Fibroblast of peridontal ligament (primary cell): Measurements from ENCODE around the gene ADAT3.
A peak's percentile ranks its signal among the peaks of the same experiment; 100 is the strongest.

Experiments used
- DNase-seq: peaks from one replicate; pipeline ENCODE4 v3.0.0-alpha.2; 2010; ENCODE audit errors: extremely low read depth

ADAT3 gene

DNA sequence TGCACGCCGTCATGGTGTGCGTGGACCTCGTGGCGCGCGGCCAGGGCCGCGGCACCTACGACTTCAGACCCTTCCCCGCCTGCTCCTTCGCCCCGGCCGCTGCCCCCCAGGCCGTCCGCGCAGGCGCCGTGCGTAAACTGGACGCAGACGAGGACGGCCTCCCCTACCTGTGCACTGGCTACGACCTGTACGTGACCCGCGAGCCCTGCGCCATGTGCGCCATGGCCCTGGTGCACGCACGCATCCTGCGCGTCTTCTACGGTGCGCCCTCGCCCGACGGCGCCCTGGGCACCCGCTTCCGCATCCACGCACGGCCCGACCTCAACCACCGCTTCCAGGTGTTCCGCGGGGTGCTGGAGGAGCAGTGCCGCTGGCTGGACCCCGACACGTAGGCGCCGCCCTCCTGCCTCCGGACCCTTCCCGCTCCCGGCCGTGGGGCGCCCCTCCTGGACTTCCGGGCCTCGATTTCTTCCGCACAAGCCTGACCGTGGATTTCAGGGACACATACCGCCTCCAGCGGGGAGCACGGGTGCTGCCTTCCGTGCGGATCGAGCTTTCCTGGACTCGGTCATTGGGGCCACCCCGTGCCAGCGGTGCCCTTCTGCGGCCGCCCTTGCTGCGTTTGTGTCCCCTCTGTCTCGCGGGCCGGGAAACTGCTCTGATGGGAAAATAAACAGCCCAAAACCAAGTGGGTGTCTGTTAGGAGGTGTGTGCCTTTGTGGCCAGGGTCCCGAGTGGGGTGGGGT, 7.7 kb downstream of the ADAT3 start:
- DNase-seq: no peak

DNA sequence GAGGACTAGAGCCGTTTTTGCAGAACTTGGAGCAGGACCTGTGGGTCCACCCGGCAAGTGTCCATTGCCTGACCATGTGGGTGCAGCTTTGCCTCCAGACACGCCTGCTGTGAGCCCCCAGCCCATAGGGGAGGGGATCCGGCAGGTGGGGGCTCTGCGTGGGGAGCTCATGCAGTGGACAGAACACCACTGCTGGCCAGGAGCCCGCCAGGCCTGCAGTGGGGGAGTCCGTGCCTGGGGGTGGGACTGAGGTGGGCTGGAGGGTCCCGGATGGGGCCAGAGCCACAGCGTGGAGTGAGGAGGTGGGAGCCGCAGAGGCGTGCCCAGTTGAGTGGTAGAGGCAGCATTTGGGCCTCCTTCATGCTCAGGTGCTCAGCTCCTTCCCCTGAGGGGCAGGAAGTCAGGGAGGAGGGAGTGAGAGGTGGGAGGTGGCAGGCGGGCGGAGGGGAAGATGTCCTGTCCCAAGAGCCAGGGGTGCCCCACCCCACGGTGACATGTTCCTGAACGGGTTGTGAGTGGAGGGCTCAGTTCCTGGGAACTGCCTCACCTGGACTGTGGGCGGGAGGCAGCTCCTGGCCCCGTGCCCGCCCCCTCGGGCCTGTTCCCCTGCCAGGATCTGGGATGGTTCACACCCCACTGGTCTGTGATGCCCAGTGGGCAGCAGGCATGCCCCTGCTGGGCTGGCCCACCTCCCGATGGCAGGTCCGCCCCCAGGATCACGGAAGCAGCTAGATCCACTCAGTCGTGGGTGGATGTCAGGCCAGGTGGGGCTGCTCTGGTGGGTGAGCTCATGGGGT, 8.8 kb downstream of the ADAT3 start:
- DNase-seq: no peak

- no peak for DNase-seq
These were observed 9.7 kb downstream of the ADAT3 start for GRCh38 chr19:1914826-1915341.

DNA sequence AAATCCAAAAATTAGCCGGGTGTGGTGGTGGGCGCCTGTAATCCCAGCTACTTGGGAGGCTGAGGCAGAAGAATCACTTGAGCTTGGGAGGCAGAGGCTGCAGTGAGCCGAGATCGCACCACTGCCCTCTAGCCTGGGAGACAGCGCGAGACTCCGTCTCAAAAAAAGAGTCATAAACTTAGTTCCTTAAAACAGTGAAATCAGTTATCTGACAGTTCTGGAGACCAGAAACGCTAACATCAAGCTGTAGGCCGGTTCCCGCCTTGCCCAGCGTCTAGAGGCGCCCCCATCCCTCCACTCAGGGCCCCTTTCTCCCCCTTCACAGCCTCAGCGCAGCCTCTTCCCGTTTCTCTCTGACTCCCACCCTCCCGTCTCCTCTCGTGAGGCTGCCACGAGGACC, 11.9 kb downstream of the ADAT3 start:
- no peak for DNase-seq

DNA sequence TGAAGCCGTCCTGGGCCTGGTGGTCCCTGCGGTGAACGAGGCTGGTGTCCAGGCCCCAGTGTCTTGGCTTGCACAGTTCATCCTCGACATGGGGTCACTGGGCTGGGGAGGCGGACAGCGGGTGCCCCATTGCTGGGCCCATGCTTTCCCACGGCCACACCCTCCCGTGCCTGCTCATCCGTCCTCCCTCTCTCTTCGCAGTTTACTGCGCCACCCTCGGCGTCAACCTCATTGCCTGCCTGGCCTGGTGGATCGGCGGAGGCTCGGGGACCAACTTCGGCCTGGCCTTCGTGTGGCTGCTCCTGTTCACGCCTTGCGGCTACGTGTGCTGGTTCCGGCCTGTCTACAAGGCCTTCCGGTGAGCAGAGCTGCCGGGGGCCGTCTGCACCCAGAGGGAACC, 12.7 kb downstream of the ADAT3 start:
- DNase-seq: no peak

- no peak for DNase-seq
These were observed 13.8 kb downstream of the ADAT3 start for GRCh38 chr19:1918975-1919374.

DNA sequence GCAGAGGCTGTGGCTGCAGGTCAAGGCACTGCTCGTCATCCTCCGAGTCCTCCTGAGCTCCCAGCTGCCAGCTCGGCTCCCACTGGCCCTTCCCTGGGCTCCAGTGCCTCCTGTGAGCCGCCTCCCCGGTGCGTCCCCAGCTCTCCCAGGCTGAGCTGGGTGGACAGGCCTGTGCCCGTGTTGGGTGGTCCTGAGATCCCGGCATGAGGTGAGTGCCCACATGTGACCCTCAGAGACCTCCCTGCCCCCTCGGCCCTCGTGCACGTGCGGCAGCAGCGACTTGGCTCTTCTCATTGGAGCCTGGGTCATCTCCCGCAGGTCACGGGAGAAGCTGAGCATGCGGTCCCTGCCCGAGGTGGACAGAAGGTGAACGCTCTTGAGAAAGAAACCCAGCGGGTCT, 15.4 kb downstream of the ADAT3 start:
- DNase-seq: no peak

DNA sequence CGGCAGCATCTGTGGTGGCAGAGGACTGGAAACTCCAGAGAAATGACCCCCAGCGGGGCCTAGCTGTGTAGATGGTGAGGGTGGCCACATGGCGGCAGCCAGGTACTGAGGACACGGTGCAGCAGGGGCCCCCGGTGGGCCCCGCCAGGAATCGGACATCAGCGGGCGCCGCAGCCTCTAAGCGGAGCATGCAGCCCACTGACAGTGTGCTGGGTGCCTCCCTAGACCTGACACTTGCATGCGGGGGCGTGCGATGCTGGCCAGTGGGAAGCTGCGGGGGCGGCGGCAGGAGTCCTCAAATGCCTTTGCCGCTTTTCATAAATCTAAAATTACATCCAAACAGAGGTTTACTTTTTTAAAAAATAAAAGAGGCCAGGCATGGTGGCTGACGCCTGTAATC, 16.1 kb downstream of the ADAT3 start:
- no peak for DNase-seq

DNA sequence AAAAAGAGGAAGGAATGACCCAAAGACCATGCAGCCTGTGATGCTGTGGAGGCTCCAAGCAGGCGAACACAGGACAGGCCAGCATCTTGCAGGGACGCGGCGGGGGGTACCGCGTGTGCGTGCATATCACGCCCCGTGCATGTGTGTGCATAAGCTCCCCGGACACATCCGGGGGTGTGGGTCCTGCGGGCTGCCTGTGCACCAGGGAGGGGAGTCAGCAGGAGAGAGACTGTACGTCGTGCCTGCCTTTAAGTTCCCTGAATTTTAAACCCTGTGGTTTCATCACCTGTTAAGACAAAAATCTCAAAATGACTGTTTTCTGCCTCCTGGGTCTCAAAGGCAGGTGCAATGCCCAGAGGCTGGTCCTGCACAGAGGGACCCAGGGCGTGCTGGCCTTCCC, 16.6 kb downstream of the ADAT3 start:
- DNase-seq: no peak

DNA sequence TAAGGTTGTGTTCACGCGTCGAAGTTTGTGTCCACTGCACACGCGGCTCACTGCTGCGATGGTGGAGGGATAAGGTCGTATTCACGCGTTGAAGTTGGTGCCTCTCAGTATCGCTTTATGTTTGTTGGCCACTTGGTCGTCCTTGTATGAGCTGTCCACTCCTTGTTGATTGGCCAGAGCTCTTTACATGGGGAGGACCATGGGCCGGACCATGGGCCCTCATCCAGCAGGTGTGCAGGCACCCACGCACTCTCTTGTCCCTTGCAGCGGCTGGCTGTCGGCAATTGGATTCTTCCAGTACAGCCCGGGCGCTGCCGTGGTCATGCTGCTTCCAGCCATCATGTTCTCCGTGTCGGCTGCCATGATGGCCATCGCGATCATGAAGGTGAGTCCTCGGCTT, 17.6 kb downstream of the ADAT3 start:
- DNase-seq: no peak

GRCh38 chr19:1923319-1923718, 18.1 kb downstream of the ADAT3 start:
- no peak for DNase-seq

DNA sequence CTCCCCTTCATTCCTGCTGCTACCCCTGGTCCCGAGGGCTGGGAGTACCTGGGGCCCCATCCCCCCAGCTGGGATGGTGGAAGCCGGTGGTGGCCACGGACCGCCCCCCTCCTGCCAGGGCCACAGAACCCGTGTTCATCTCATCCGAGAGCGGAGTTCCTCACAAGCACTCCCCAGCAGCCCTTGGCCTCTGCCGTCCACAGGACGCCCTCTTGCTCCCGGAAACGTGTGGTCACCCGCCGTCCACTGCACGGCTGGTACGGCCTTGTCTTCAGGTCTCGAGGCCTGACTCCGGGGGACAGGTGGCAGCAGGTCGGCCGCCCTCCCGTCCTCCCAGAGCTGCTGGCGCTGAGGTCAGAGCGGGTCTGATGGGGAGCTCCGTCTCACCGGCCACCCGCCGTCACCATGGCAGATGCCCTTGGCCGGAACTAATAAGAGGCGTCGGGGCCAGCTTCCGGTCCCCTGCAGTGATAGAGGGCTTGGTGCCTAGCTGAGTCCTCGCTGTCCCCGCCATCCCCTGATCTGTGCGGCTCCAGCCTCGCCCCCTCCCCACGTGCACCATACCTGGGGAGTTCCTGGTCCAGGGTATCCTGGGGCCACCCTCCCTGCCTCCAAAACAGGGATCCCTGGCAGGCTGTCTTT, 19.2 kb downstream of the ADAT3 start:
- no peak for DNase-seq

DNA sequence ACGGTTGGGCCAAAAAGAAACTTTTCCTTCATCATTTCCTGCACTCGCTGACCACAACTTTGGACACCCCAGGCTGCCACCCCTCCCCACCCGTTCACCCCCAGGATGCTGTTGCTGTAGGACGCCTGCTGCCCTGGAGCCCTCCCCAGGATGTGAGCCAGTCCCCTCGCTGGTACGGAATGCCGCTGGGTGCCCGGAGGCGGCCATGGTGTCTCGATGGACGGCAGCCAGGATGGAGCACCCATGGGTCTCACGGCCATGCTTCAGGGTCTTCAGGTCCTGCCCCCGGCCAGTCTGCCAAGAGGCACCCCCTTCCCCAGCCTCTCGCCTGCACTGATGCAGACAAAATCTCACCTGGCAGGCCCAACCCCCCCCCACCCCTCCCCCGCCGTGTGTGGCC, 20.3 kb downstream of the ADAT3 start:
- DNase-seq: no peak

GRCh38 chr19:1929021-1929742, 24.0 kb downstream of the ADAT3 start:
- DNase-seq: peak; percentile 61

- DNase-seq: no peak
These were observed 26.2 kb downstream of the ADAT3 start for GRCh38 chr19:1931445-1931844.

GRCh38 chr19:1932395-1932794, 27.2 kb downstream of the ADAT3 start:
- DNase-seq: no peak

- DNase-seq: no peak
These were observed 28.0 kb downstream of the ADAT3 start for GRCh38 chr19:1933244-1933643.

- no peak for DNase-seq
These were observed 28.7 kb downstream of the ADAT3 start for GRCh38 chr19:1933942-1934341.

GRCh38 chr19:1935484-1936208, 30.4 kb downstream of the ADAT3 start:
- no peak for DNase-seq

DNA sequence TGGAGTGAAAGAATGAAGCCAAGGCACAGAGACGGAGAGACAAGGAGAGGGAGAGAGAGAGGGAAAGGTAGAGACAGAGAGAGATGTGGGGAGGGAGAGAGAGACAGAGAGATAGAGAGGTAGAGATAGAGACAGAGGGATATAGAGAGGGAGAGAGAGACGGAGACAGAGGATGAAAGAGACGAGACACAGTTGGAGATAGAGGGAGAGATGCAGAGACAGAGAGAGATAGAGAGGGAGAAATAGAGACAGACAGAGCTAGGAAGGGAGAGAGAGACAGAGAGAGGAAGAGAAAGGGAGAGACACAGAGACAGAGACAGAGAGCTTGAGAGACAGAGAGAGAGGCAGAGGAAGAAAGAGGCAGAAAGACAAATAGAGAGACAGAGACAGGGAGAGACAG, 31.2 kb downstream of the ADAT3 start:
- DNase-seq: no peak

- no peak for DNase-seq
These were observed 31.9 kb downstream of the ADAT3 start for GRCh38 chr19:1936916-1937610.
